BLaER1 treated with 17β-estradiol and CSF1 and Interleukin-3, amounts not matched to agents 10 nM and 100 nM (cell line): ENCODE results near the gene GDAP1L1.
A peak's percentile ranks its signal among the peaks of the same experiment; 100 is the strongest.

Experiments used
- H3K27ac ChIP-seq, 11 experiments: shearing (Covaris generic); formaldehyde crosslinking; 2 replicates each; pipeline ENCODE4 v1.8.1; 2022
- H3K27me3 ChIP-seq, 11 experiments: shearing (Covaris generic); formaldehyde crosslinking; 2 replicates each; pipeline ENCODE4 v1.8.1; 2022
- H3K36me3 ChIP-seq, 11 experiments: shearing (Covaris generic); formaldehyde crosslinking; 2 replicates each; pipeline ENCODE4 v1.8.1; 2022
- H3K4me1 ChIP-seq, 10 experiments: shearing (Covaris generic); formaldehyde crosslinking; 2 replicates each; pipeline ENCODE4 v1.8.1; 2022
- H3K4me2 ChIP-seq, 11 experiments: shearing (Covaris generic); formaldehyde crosslinking; 2 replicates each; pipeline ENCODE4 v1.8.1; 2022
- H3K4me3 ChIP-seq, 10 experiments: shearing (Covaris generic); formaldehyde crosslinking; 2 replicates each; pipeline ENCODE4 v1.8.1; 2022
- H3K9ac ChIP-seq, 11 experiments: shearing (Covaris generic); formaldehyde crosslinking; 2 replicates each; pipeline ENCODE4 v1.8.1; 2022
- H3K9me3 ChIP-seq, 11 experiments: shearing (Covaris generic); formaldehyde crosslinking; replicated peaks in 1 of 11; 2 replicates each; pipeline ENCODE4 v1.8.1; 2022
- H4K20me1 ChIP-seq, 11 experiments: shearing (Covaris generic); formaldehyde crosslinking; 2 replicates each; pipeline ENCODE4 v1.8.1; 2022
- Cebpa-rat ChIP-seq, 11 experiments: shearing (Covaris generic); IDR thresholded peaks; 2 replicates each; pipeline ENCODE4 v1.8.1; 2022

Gene GDAP1L1

GRCh38 chr20:44247131-44247571, at the start of gene GDAP1L1:
Gene GDAP1L1 (plus strand): TSS chr20:44247308. CDS start chr20:44247335, 27 bp downstream.
- peaks cover 0 to 45% (median 18%) of the 10 kb centered on the region in 11 experiments; a peak in 13 of 22 replicates for H4K20me1 ChIP-seq
- no peak within 1 kb of the TSS for H3K4me2 ChIP-seq
- no peaks in the 10 kb centered on the region for H3K9me3 ChIP-seq
- H3K27me3 ChIP-seq, result peaks cover 0 to 7% (median 4%) of the 10 kb centered on the region in 11 experiments; a peak in 5 of 22 replicates
- no peak within 1 kb of the TSS for H3K4me3 ChIP-seq
- no peak for TF ChIP-seq Cebpa-rat (IDR thresholded peaks at IDR 0.05)
- no peak within 1 kb of the TSS for H3K27ac ChIP-seq
- H3K9ac ChIP-seq, result no peak within 1 kb of the TSS
- H3K36me3 ChIP-seq, result no peaks in the 10 kb centered on the region
- H3K4me1 ChIP-seq, result no peaks in the 10 kb centered on the region

GRCh38 chr20:44198872-44199271, 48.2 kb upstream of the GDAP1L1 start:
- H3K27ac ChIP-seq, result no peak overlapping the region
- no peaks in the 10 kb centered on the region for H3K27me3 ChIP-seq
- H3K4me3 ChIP-seq, result no peak overlapping the region
- H4K20me1 ChIP-seq, result peaks cover 29 to 96% (median 64%) of the 10 kb centered on the region in 11 experiments; a peak in 21 of 22 replicates
- H3K4me1 ChIP-seq, result peaks cover 0 to 23% (median 16%) of the 10 kb centered on the region in 10 experiments; a peak in 17 of 20 replicates
- H3K4me2 ChIP-seq, result no peak overlapping the region
- H3K9me3 ChIP-seq, result no peaks in the 10 kb centered on the region
- H3K9ac ChIP-seq, result no peak overlapping the region
- peaks cover 74 to 88% (median 79%) of the 10 kb centered on the region in 11 experiments for H3K36me3 ChIP-seq
- no peak for TF ChIP-seq Cebpa-rat (IDR thresholded peaks at IDR 0.05)

- H3K4me3 ChIP-seq, result no peak overlapping the region
- no peak overlapping the region for H3K4me2 ChIP-seq
- no peaks in the 10 kb centered on the region for H3K27me3 ChIP-seq
- no peaks in the 10 kb centered on the region for H3K9me3 ChIP-seq
- no peak overlapping the region for H3K27ac ChIP-seq
- H3K4me1 ChIP-seq, result peaks cover 3 to 22% (median 12%) of the 10 kb centered on the region in 10 experiments
- peaks cover 79 to 98% (median 88%) of the 10 kb centered on the region in 11 experiments for H3K36me3 ChIP-seq
- H3K9ac ChIP-seq, result no peak overlapping the region
- TF ChIP-seq Cebpa-rat (IDR thresholded peaks at IDR 0.05), result no peak
- peaks cover 35 to 98% (median 74%) of the 10 kb centered on the region in 11 experiments; a peak in 21 of 22 replicates for H4K20me1 ChIP-seq
Measured at GRCh38 chr20:44199877-44200276, 47.2 kb upstream of the GDAP1L1 start.

- H3K9ac ChIP-seq, result no peak overlapping the region
- no peaks in the 10 kb centered on the region for H3K27me3 ChIP-seq
- TF ChIP-seq Cebpa-rat (IDR thresholded peaks at IDR 0.05), result no peak
- peaks cover 84 to 100% (median 93%) of the 10 kb centered on the region in 11 experiments for H3K36me3 ChIP-seq
- no peak overlapping the region for H3K4me2 ChIP-seq
- peaks cover 38 to 98% (median 79%) of the 10 kb centered on the region in 11 experiments; a peak in 21 of 22 replicates for H4K20me1 ChIP-seq
- H3K9me3 ChIP-seq, result no peaks in the 10 kb centered on the region
- H3K27ac ChIP-seq, result no peak overlapping the region
- H3K4me3 ChIP-seq, result no peak overlapping the region
- peaks cover 0 to 18% (median 10%) of the 10 kb centered on the region in 10 experiments; a peak in 14 of 20 replicates for H3K4me1 ChIP-seq
Measured at GRCh38 chr20:44200371-44200770, 46.7 kb upstream of the GDAP1L1 start.

GRCh38 chr20:44200983-44201382, 46.1 kb upstream of the GDAP1L1 start:
- Histone ChIP-seq H3K27me3 (no peaks in the 10 kb centered on the region), H4K20me1 (peaks cover 43 to 98% (median 84%) of the 10 kb centered on the region in 11 experiments; a peak in 21 of 22 replicates), H3K9me3 (no peaks in the 10 kb centered on the region), H3K9ac (no peak overlapping the region), H3K27ac (no peak overlapping the region), H3K4me3 (no peak overlapping the region), H3K36me3 (peaks cover 86 to 100% (median 95%) of the 10 kb centered on the region in 11 experiments), H3K4me2 (no peak overlapping the region), H3K4me1 (peaks cover 0 to 11% (median 9%) of the 10 kb centered on the region in 10 experiments; a peak in 14 of 20 replicates)
- TF ChIP-seq Cebpa-rat (IDR thresholded peaks at IDR 0.05), result no peak

GRCh38 chr20:44203161-44203560, 43.9 kb upstream of the GDAP1L1 start:
- H3K36me3 ChIP-seq, result peaks cover 73 to 92% (median 80%) of the 10 kb centered on the region in 11 experiments
- H3K9ac ChIP-seq, result no peak overlapping the region
- peaks cover 63 to 98% (median 89%) of the 10 kb centered on the region in 11 experiments for H4K20me1 ChIP-seq
- H3K27ac ChIP-seq, result peak overlapping the region in 1 of 11 experiments; percentile 4; a peak in 1 of 22 replicates
- no peak overlapping the region for H3K4me2 ChIP-seq
- H3K27me3 ChIP-seq, result no peaks in the 10 kb centered on the region
- no peak for TF ChIP-seq Cebpa-rat (IDR thresholded peaks at IDR 0.05)
- H3K4me3 ChIP-seq, result no peak overlapping the region
- H3K9me3 ChIP-seq, result no peaks in the 10 kb centered on the region
- peaks cover 10 to 31% (median 23%) of the 10 kb centered on the region in 10 experiments for H3K4me1 ChIP-seq

GRCh38 chr20:44204156-44204831, 42.8 kb upstream of the GDAP1L1 start:
- no peak for TF ChIP-seq Cebpa-rat (IDR thresholded peaks at IDR 0.05)
- H4K20me1 ChIP-seq, result peaks cover 68 to 100% (median 99%) of the 10 kb centered on the region in 11 experiments
- peaks cover 65 to 80% (median 71%) of the 10 kb centered on the region in 11 experiments for H3K36me3 ChIP-seq
- H3K9me3 ChIP-seq, result no peaks in the 10 kb centered on the region
- H3K4me3 ChIP-seq, result no peak overlapping the region
- H3K4me1 ChIP-seq, result peaks cover 22 to 42% (median 34%) of the 10 kb centered on the region in 10 experiments
- H3K4me2 ChIP-seq, result peak overlapping the region in 5 of 11 experiments; percentile 3 to 57 (median 38); a peak in 7 of 22 replicates
- peak overlapping the region in 6 of 11 experiments; percentile 3 to 59 (median 32); a peak in 4 of 22 replicates for H3K27ac ChIP-seq
- H3K27me3 ChIP-seq, result no peaks in the 10 kb centered on the region
- no peak overlapping the region for H3K9ac ChIP-seq

- Histone ChIP-seq H3K9ac (no peak overlapping the region), H3K27me3 (no peaks in the 10 kb centered on the region), H3K9me3 (no peaks in the 10 kb centered on the region), H3K27ac (peak overlapping the region in 3 of 11 experiments; percentile 31 to 59 (median 32); a peak in 1 of 22 replicates), H3K4me3 (no peak overlapping the region), H3K4me1 (peaks cover 25 to 44% (median 36%) of the 10 kb centered on the region in 10 experiments), H4K20me1 (peaks cover 68 to 100% (median 98%) of the 10 kb centered on the region in 11 experiments), H3K36me3 (peaks cover 60 to 75% (median 66%) of the 10 kb centered on the region in 11 experiments), H3K4me2 (peak overlapping the region in 3 of 11 experiments; percentile 3 to 57 (median 38); a peak in 4 of 22 replicates)
- TF ChIP-seq Cebpa-rat (IDR thresholded peaks at IDR 0.05), result no peak
Measured at GRCh38 chr20:44204832-44205215, 42.3 kb upstream of the GDAP1L1 start.

- peaks cover 26 to 44% (median 37%) of the 10 kb centered on the region in 10 experiments for H3K4me1 ChIP-seq
- peak overlapping the region in 1 of 11 experiments; percentile 98; a peak in 1 of 22 replicates for H3K4me2 ChIP-seq
- H4K20me1 ChIP-seq, result peaks cover 62 to 93% (median 85%) of the 10 kb centered on the region in 11 experiments
- H3K27me3 ChIP-seq, result no peaks in the 10 kb centered on the region
- H3K9me3 ChIP-seq, result no peaks in the 10 kb centered on the region
- no peak overlapping the region for H3K4me3 ChIP-seq
- no peak overlapping the region for H3K27ac ChIP-seq
- TF ChIP-seq Cebpa-rat (IDR thresholded peaks at IDR 0.05), result no peak
- peaks cover 47 to 62% (median 53%) of the 10 kb centered on the region in 11 experiments for H3K36me3 ChIP-seq
- no peak overlapping the region for H3K9ac ChIP-seq
Measured at GRCh38 chr20:44206132-44206531, 41.0 kb upstream of the GDAP1L1 start.
